Measurements from ENCODE around the gene XIRP1.
A peak's percentile ranks its signal among the peaks of the same experiment; 100 is the strongest.
"Not testable (repeated sequence)": the region's sequence is repeated elsewhere in the genome, so short reads cannot be mapped to it uniquely, and the experiment has no call there.

XIRP1 gene

GRCh38 chr3:39185959-39186691 is 6.3 kb downstream of the XIRP1 start:
- no peak for DNase-seq

DNA sequence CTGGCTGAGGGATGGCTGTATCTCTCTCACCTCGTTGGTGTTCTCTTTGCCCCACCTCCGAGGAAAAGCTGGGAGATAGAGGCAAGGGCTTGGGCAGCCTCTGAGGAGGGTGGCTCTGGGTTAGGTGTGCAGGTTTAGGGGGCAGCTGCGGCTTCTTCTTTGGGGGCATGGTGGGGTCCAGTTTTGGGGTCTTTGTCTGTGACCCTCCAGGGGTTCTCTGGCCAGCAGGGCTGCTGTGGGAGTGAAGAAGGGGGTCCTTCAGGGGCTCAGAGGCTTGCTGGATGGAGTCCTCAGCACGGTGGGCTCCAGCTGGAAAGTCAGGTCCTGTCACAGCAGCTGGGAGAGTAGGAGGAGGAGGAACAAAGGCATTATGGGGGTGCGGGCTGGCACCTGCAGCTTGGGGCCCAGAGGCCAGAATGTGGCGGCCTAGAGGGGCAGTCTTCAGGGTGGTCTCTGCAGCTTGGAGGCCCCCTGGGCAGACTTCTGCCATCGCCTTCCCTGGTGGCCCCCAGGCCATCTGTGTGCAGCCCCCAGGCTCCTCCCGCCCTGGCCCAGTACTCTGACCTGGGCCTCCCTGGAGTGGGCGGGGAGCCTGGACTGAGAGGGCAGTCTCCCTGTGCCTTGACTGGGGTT is 7.0 kb downstream of the XIRP1 start:
- DNase-seq = no peak

- DNase-seq = no peak
Measured at GRCh38 chr3:39184968-39185285, 7.5 kb downstream of the XIRP1 start.

- no peak for DNase-seq
Measured at GRCh38 chr3:39184081-39184967, 8.1 kb downstream of the XIRP1 start.

DNA sequence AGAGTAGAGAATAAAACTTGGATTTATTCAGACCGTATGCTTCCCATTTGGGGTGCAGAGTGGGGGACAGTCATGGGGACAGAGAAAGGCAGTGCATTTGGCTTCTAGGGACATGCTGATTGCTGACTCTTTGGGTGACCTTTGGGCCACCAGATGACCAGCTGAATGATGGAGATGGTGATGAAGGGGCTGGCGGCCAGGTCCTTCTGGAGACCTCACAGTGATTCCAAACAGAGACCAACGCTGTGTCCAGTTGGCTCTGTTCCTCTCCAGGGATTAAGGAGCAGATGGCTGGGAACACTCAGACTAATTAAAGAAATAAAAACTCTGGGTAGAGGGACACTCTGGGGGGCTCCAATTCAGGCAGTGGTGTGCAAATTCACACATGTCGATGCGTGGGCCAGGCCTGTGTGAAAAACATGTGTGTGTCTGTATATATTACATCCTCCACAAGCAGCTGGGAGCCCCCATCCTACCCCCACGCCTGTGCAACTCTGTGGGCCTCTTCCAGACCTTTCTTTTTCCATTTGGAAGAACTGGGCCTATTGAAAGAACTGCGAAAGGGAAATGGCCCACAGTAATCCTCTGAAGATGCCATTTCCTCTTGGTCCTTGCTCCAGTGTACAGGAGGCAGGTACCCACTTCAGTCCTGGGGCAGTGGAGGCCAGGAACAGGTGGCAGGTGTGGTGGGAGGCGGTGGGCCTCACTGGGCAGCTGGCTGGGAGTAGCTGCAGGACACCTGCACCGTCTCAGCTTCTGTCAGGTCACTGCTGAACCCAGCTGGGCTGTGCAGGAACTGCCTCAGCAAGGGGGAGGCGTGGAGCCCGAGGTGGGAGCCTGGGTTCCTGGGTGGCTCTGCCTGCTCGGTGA is 8.9 kb downstream of the XIRP1 start:
- DNase-seq = no peak

DNA sequence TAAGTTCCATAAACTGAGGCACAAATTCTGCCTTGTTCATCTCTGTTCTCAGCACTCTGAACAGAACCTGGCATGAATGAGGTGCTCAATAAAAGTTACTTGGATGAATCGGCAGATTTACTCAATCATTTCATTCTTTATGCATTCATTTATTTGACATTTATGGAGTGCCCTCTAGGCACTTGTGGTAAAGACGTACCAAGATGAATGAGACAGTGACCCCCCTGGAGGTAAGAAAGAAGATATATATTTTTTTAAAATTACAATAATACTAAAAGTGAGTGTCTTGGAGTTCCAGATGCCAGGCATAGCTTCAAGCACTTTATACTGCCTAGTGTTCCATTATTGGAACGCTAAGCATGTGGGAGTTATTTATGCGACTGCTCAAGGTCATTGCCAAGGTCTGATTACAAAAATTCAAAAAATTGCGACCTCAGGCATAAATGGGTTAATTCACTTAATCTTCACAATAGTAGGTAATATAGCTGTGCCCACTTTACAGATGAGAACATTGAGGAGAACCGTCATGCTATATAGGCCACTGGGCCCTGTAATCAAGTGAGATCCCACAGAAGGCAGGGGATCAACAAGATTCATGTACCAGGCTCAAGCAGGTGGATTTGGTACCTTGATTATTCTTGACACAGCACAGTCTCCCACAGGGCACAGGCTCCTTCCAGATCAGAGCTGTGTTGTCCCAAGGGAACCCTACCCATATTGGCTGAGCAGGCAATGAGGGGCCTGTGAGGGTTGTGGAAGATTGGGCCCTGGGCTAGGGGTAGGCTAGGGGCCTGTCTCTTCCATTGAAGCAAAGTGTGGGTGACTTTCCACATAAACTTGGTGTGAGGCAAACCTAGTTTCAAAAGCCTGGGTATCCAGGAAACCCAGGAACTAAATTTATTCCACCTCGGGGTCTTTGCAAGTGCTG is 10.7 kb downstream of the XIRP1 start:
- no peak for DNase-seq

GRCh38 chr3:39180546-39181346 is 11.6 kb downstream of the XIRP1 start:
- DNase-seq = peak; percentile 78

DNA sequence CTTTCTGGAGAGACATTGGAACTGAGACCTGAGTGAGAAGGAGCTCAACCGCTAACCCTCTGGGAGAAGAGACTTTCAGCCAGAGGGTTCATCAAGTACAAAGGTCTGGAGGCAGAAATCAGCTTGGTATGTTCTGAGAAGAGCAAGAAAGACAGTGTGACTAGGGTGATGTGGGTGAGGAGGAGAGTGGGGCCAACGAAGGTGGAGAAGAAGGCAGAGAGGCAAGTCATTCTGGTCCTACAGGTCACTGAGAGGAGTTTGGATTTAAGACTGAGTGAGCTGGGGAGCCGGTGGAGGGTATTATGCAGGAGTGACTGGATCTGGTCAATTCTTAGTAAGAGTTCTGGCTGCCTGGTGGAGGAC is 12.2 kb downstream of the XIRP1 start:
- DNase-seq = no peak

DNA sequence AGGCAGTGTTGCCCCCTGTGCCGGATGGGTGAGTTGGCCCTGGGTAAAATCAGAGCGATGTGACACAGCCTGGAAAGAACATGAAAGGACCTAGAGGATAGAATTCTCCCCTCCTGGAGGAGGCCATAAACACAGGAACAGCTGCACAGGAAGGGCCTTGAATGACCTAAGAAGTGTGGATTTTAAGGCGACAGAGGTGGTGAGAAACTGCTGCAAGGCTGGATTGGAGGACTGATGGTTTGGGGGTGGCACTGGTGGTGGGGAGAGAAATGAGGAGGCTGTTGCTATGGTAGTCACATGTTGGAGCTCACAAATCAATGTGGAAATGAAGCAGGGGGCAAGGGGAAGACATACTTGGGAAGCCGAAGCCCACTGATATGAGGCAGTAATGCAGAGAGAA is 13.8 kb downstream of the XIRP1 start:
- DNase-seq = no peak

GRCh38 chr3:39177708-39178332 is 14.6 kb downstream of the XIRP1 start:
- no peak for DNase-seq

GRCh38 chr3:39176025-39176714 is 16.2 kb downstream of the XIRP1 start:
- DNase-seq = no peak

DNA sequence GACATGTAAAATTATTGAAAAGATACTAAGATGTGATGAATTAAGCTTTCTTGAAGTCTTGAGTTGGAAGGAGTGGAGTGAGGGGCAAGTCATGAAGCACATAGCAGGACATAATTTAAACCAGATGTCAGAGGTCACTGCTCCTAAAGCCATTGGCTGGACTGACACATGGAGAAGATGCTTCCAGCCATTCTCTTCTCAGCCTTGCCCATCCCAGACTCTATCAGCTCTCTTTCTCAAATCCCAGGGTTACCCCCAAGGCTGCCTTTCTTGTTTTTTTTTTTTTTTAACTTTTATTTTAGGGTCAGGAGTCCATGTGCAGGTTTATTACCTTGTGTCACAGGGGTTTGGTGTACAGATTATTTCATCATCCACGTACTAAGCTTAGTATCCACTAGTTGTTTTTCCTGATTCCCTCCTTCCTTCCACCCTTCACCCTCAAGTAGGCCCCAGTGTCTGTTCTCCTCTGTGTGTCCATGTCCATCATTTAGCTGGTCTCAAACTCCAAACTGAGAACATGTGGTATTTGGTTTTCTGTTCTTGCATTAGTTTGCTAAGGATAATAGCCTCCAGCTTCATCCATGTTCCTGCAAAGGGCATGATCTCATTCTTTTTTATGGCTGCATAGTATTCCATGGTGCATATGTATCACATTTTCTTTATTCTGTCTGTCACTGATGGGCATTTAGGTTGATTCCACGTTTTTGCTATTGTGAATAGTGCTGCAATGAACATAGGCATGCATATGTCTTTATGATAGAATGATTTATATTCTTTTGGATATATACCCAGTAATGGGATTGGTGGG is 18.9 kb downstream of the XIRP1 start:
- no peak for DNase-seq

- DNase-seq = no peak
Measured at GRCh38 chr3:39171860-39172259, 20.5 kb downstream of the XIRP1 start.

- not testable (repeated sequence) for DNase-seq
Measured at GRCh38 chr3:39170877-39171276, 21.5 kb downstream of the XIRP1 start.

DNA sequence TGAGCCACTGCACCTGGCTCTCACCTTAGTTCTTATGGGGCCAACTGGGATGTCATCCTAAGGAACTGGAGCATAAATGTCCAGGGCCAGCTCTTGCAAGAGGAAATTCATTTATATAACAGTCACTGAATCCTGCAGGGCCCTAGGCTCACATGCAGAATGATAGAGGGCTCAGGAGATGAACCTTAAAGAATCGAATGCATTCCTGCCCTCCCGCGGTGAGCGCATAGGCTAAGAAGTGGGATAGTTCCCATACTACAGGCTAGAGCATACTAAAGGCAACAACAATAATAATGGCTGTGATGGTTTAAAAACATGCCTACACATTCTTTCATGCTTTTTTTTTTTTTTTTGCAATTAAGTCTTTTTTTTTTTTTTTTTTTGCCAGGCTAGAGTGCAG is 21.9 kb downstream of the XIRP1 start:
- DNase-seq = no peak

DNA sequence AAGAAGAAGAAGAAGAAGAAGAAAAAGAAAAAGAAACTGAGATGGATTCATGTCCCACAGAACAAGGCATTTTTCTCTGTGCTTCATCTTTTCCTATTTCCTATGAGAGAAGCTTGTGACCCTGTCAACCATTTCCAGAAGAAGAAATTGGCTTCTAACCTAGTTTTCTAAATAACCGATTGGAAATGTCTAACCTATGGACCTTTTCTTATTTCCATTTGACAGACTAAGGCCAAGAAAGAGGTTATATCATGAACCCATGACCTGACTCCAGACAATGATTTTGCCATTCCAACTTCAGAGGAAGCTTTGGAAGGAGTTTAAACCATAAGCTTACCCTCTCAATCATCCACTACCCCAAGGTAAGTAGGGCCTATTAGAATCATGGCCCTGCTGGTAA is 22.7 kb downstream of the XIRP1 start:
- no peak for DNase-seq

DNA sequence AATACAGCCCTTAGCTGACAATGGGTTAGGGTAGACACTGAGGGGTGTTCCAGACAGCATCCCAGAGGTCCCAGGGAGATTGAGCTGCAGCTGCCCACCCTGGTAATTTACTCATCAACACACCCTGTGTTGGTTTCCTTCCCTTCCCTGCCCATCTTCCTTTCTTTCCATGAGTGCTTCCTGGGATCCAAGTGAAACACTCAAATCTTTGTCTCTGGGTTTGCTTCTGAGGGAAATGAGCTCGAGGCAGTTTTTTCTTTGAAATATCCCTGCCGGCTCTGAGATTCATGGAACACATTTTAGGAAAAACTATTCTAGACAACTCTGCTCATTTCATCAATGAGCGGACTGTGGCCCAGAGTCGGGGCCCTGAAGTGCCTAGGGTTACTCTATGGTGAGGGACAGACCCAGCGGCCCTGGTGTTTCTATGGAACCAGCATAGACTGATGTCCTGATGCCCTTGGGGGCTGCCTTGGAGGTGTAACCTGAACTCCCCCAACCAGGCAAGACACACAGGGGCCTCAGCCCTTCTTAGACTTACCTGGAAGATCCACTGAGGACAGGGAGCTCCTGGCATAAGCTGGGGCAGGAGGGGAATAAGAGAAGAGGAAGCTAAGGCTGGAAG is 24.1 kb downstream of the XIRP1 start:
- no peak for DNase-seq

DNA sequence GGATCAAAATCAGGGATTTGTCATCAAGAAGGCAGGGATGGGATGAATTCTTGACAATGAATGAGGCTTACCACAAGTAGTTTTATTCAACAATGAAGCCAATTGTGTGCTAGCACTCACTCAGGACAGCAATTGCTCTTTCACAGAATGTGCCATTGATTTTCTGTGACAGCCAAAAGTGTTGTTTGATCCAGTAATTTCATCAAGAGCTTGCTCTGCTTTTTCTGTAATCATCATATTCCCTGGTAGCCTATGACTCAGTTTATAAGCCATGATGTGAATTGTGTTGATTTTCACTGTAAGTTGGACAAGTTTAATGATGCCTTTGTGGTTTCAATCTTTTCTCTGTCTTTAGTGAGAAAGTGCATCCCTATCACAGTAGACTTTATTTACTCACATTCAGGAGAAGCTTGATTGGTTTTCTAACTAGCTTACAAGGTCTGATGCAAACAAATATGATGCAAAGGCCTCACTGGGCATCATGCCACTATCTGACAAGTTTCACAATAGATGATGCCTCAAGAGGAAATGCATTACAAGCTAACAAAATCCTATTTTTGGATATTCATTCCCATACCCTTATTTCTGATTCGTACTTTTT is 25.4 kb downstream of the XIRP1 start:
- DNase-seq = no peak
